GM08714 (cell line): ENCODE results near the gene IVNS1ABP.
"Not testable (repeated sequence)": the region's sequence is repeated elsewhere in the genome, so short reads cannot be mapped to it uniquely, and the experiment has no call there.

Experiments
- H3K4me3 ChIP-seq: fragments of 200-500 bp; sonication (Bioruptor generic); 2 replicates; pipeline ENCODE4 v1.5.1; 2014; ENCODE audit warnings: mild to moderate bottlenecking, low read length, inconsistent platforms
- ZNF274 ChIP-seq: IDR thresholded peaks from 2 replicates; pipeline ENCODE4 v1.6.1; 2012; ENCODE audit warnings: mild to moderate bottlenecking, low read depth, low read length

Gene IVNS1ABP

GRCh38 chr1:185317034-185317885 lies at the start of gene IVNS1ABP:
Gene IVNS1ABP (minus strand): TSS chr1:185317243. CDS start chr1:185309493, 7,750 bp downstream.
- peak within 1 kb of the TSS; percentile 89 for H3K4me3 ChIP-seq
- TF ChIP-seq ZNF274: no peak

DNA sequence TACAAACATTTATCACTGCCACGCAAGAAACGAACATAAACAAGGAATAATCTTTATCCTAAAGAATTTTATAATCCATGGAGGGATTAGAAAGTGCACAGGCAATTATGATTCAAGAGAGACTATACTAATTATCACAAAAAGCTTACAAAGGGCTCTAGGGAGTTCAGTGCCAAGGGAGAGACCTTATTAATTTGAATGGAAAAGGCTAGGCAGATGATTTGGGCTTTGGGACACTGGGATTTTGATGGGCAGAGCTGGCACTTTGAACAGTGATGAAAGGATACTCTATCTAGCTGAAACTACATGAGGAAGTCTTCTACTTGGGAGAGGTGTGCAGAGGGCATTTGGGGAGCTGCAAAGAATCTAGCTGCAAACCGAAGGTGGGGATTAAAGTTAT lies 48.9 kb upstream of the IVNS1ABP start:
- H3K4me3 ChIP-seq: no peak overlapping the region
- TF ChIP-seq ZNF274: no peak

DNA sequence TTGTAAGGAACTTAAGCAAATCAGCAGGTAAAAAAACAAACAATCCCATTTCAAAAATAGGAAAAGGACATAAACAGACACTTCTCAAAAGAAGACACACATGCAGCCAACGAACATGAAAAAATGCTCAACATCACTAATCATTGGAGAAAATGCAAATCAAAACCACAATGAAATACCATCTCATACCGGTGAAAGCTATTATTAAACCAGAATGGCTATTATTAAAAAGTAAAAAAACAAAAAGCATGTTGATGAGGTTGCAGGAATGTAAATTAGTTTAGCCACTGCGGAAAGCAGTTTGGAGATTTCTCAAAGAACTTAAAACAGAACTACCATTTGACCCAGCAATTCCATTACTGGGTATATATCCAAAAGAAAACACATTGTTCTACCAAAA lies 47.5 kb upstream of the IVNS1ABP start:
- H3K4me3 ChIP-seq: not testable (repeated sequence)

- no peak overlapping the region for H3K4me3 ChIP-seq
- TF ChIP-seq ZNF274: no peak
These were observed 46.2 kb upstream of the IVNS1ABP start for GRCh38 chr1:185363205-185363604.

- no peak overlapping the region for H3K4me3 ChIP-seq
- no peak for TF ChIP-seq ZNF274
These were observed 43.7 kb upstream of the IVNS1ABP start for GRCh38 chr1:185360714-185361113.

DNA sequence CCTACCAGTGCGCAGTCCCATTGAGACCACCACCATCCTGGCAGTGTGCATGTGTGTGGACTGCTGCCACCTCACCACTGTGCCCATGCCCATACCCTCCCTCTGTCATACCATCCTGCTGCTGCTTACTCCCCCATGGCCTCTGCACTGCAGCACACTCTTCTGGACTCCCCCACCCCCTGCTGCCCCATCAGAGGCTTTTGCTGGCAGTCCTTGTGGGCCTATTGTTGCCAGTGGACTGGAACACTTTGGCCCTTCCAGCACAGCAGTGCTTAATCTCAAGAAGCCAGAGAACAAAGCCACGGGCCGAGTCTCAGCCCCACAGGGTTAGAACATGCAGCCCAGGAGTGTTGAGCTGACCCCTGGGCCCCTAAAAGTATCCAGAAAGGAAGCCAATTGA lies 41.9 kb upstream of the IVNS1ABP start:
- TF ChIP-seq ZNF274: no peak
- no peak overlapping the region for H3K4me3 ChIP-seq

DNA sequence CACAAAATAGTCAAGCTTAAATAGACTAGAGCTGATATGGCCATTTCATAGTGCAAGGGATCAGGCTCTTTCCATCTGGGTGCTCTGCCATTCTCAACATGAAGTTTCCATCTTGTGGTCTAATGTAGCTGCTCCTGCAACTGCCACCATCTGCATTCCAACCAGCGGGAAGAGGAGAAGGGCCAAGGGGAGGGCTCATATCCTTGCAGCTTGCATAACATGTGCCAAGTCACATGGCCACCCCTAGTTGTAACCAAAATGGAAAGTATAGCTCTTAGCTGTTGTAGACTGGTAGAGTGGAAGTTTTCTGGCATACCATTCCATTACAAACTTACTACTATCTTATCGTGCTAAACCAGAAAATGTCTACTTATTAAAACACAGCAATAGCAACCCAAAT lies 38.9 kb upstream of the IVNS1ABP start:
- no peak overlapping the region for H3K4me3 ChIP-seq
- TF ChIP-seq ZNF274: no peak

- H3K4me3 ChIP-seq: no peak overlapping the region
- TF ChIP-seq ZNF274: no peak
These were observed 36.1 kb upstream of the IVNS1ABP start for GRCh38 chr1:185353124-185353523.

GRCh38 chr1:185351734-185352466 lies 34.9 kb upstream of the IVNS1ABP start:
- H3K4me3 ChIP-seq: no peak overlapping the region
- TF ChIP-seq ZNF274: no peak

DNA sequence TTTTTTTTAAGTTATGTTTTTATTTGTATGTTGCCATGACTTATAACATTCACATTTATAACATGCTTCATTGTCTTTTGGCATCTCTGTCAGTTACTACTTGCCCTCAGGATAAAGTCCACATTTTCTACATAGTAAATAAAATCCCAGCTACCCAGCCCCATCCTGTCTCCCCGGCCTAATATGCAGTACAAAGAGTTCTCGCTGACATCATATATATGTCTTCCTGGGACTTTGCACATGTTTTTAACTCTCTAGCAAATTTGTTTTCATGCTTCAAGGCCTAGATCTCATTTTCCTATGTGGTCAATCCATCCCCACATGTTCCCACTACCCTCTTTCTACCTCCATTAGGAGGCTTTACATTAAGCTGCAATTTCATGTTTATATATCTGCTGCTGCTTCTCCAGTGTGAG lies 33.0 kb upstream of the IVNS1ABP start:
- no peak for TF ChIP-seq ZNF274
- H3K4me3 ChIP-seq: no peak overlapping the region

DNA sequence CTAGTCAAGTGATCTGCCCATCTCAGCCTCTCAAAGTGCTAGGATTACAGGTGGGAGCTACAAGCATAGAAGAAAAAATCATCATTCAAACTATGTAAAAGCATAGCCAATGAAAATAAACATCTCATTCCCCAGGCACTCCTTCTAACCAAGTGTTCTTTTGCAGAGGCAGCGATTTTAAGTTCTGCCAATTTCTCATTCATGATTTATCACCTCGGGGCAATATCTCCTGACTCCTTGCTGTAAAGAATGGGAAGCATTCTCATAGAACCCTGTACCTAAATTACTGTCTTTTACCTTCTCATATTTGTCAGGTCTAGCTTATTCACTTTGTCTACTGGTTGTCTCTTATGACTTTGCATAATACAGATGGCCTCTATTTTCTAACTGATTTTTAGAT lies 32.5 kb upstream of the IVNS1ABP start:
- TF ChIP-seq ZNF274: no peak
- no peak overlapping the region for H3K4me3 ChIP-seq

DNA sequence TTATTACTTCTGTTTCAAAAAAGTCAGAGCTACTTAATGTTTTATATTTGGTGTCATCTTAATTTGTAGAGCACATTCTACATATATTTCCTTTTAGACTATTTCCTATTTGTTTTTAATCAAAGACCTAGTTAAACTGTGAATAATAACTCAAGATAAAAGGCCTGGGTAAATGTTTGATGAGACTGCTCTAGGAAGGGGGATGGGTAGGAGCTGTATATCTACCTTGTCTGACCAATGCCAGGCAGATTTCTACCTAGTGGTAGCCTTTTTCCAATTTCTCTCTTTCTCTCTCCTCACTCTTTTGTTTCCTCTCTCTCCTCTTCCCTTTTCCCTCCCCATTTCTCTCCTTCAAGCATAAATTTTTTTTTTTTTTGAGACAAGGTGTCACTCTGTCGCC lies 31.9 kb upstream of the IVNS1ABP start:
- H3K4me3 ChIP-seq: no peak overlapping the region
- no peak for TF ChIP-seq ZNF274

DNA sequence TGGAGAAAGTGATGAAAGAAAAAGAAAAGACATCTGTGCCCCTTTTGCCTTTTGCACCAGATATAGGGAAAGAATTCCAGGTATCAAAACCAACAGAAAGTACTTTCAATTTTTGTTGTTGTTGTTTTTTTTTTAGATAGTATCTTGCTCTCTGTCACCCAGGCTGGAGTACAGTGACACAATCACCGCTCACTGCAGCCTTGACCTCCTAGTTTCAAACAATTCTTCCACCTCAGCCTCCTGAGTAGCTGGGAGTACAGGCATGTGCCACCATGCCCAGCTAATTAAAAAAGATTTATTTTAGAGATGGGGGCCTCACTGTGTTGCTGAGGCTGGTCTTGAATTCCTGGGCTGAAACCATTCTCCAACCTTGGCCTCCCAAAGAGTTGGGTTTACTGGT lies 31.3 kb upstream of the IVNS1ABP start:
- no peak for TF ChIP-seq ZNF274
- no peak overlapping the region for H3K4me3 ChIP-seq

GRCh38 chr1:185345913-185346720 lies 29.1 kb upstream of the IVNS1ABP start:
- no peak for TF ChIP-seq ZNF274
- H3K4me3 ChIP-seq: no peak overlapping the region

- TF ChIP-seq ZNF274: no peak
These were observed 26.3 kb upstream of the IVNS1ABP start for GRCh38 chr1:185343306-185343705.

More at GRCh38 chr1:185343306-185343705, 26.3 kb upstream of the IVNS1ABP start:
- H3K4me3 ChIP-seq: no peak overlapping the region
